H9 (cell line): ENCODE measurements around the gene NXPH1. TPM values are rescaled to one million over a fixed set of nuclear protein-coding genes. Genes with fewer than 3 reads are reported as not detected.

Experiments
- DNase-seq: peaks from one replicate; pipeline ENCODE4 v3.0.0-alpha.2; 2017
- H2AFZ ChIP-seq: one replicate; pipeline ENCODE4 v1.6.1; 2013; ENCODE audit warnings: mild to moderate bottlenecking, low read length, control low read depth, moderate library complexity
- H2AK5ac ChIP-seq: 2 replicates; pipeline ENCODE4 v1.6.1; 2013; ENCODE audit warnings: low read length, control low read depth, mixed read lengths; ENCODE audit not compliant: insufficient read length
- H2BK120ac ChIP-seq: one replicate; pipeline ENCODE4 v1.6.1; 2013; ENCODE audit warnings: low read depth, mild to moderate bottlenecking, low read length, control low read depth, inconsistent platforms; ENCODE audit not compliant: poor library complexity, severe bottlenecking
- H2BK12ac ChIP-seq: 2 replicates; pipeline ENCODE4 v1.6.1; 2013; ENCODE audit warnings: low read length, control low read depth, mixed read lengths, low read depth; ENCODE audit not compliant: insufficient read length
- H2BK15ac ChIP-seq: 2 replicates; pipeline ENCODE4 v1.6.1; 2013; ENCODE audit warnings: low read depth, low read length, control low read depth
- H2BK20ac ChIP-seq: one replicate; pipeline ENCODE4 v1.6.1; 2013; ENCODE audit warnings: low read depth, mild to moderate bottlenecking, low read length, control low read depth, inconsistent platforms; ENCODE audit not compliant: poor library complexity, severe bottlenecking
- H2BK5ac ChIP-seq: 2 replicates; pipeline ENCODE4 v1.6.1; 2013; ENCODE audit warnings: low read length, control low read depth, mixed read lengths; ENCODE audit not compliant: insufficient read length
- H3K14ac ChIP-seq: 2 replicates; pipeline ENCODE4 v1.6.1; 2013; ENCODE audit warnings: low read length, control low read depth; ENCODE audit not compliant: insufficient read depth
- H3K18ac ChIP-seq: 2 replicates; pipeline ENCODE4 v1.6.1; 2013; ENCODE audit warnings: low read depth, mild to moderate bottlenecking, mixed read lengths, low read length, control low read depth; ENCODE audit not compliant: insufficient read length
- H3K23ac ChIP-seq: 2 replicates; pipeline ENCODE4 v1.6.1; 2013; ENCODE audit warnings: low read length, control low read depth, mixed read lengths, low read depth; ENCODE audit not compliant: insufficient read length
- H3K23me2 ChIP-seq: 2 replicates; pipeline ENCODE4 v1.6.1; 2013; ENCODE audit warnings: low read depth, mild to moderate bottlenecking, mixed read lengths, low read length, control low read depth; ENCODE audit not compliant: insufficient read length, poor library complexity, severe bottlenecking
- H3K27ac ChIP-seq: 2 replicates; pipeline ENCODE4 v1.5.1; 2013; ENCODE audit warnings: low read length, control low read depth, mixed read lengths, low read depth; ENCODE audit not compliant: insufficient read length
- H3K27me3 ChIP-seq: 2 replicates; pipeline ENCODE4 v1.6.1; 2013; ENCODE audit warnings: low read length, control low read depth, inconsistent platforms; ENCODE audit not compliant: insufficient read depth
- H3K4ac ChIP-seq: 2 replicates; pipeline ENCODE4 v1.6.1; 2013; ENCODE audit warnings: low read depth, mild to moderate bottlenecking, control low read depth, inconsistent platforms, low read length, moderate library complexity
- H3K4me1 ChIP-seq: 2 replicates; pipeline ENCODE4 v1.6.1; 2013; ENCODE audit warnings: low read length, control low read depth, inconsistent platforms; ENCODE audit not compliant: insufficient read depth
- H3K4me2 ChIP-seq: 2 replicates; pipeline ENCODE4 v1.6.1; 2013; ENCODE audit warnings: low read length, control low read depth, mixed read lengths; ENCODE audit not compliant: insufficient read length, insufficient read depth
- H3K56ac ChIP-seq: 2 replicates; pipeline ENCODE4 v1.6.1; 2013; ENCODE audit warnings: low read depth, mild to moderate bottlenecking, mixed read lengths, low read length, control low read depth; ENCODE audit not compliant: insufficient read length
- H3K79me1 ChIP-seq: 2 replicates; pipeline ENCODE4 v1.6.1; 2013; ENCODE audit warnings: low read depth, mild to moderate bottlenecking, moderate library complexity, low read length, control low read depth, inconsistent platforms; ENCODE audit not compliant: insufficient read depth, poor library complexity, severe bottlenecking
- H3K79me2 ChIP-seq: 2 replicates; pipeline ENCODE4 v1.6.1; 2013; ENCODE audit warnings: low read length, control low read depth, inconsistent platforms; ENCODE audit not compliant: insufficient read depth
- H3K9ac ChIP-seq: 2 replicates; pipeline ENCODE4 v1.6.1; 2013; ENCODE audit warnings: low read length, control low read depth, mixed read lengths; ENCODE audit not compliant: insufficient read length; ENCODE audit errors: extremely low read depth
- H3K9me3 ChIP-seq: one replicate; pipeline ENCODE4 v1.6.1; 2013; ENCODE audit warnings: low read depth, low read length, inconsistent platforms; ENCODE audit not compliant: control insufficient read depth
- H3T11ph ChIP-seq: one replicate; pipeline ENCODE4 v1.6.1; 2013; ENCODE audit warnings: mild to moderate bottlenecking, low read length, control low read depth, inconsistent platforms
- H4K20me1 ChIP-seq: one replicate; pipeline ENCODE4 v1.6.1; 2013; ENCODE audit not compliant: control insufficient read depth, insufficient read length, insufficient read depth
- H4K5ac ChIP-seq: 2 replicates; pipeline ENCODE4 v1.6.1; 2013; ENCODE audit warnings: low read depth, mild to moderate bottlenecking, mixed read lengths, low read length, control low read depth; ENCODE audit not compliant: insufficient read length
- H4K8ac ChIP-seq: replicated peaks from 2 replicates; pipeline ENCODE4 v1.6.1; 2013; ENCODE audit warnings: low read length, control low read depth, mixed read lengths, low read depth; ENCODE audit not compliant: insufficient read length
- H4K91ac ChIP-seq: 2 replicates; pipeline ENCODE4 v1.6.1; 2013; ENCODE audit warnings: low read depth, mild to moderate bottlenecking, moderate library complexity, mixed read lengths, low read length, control low read depth; ENCODE audit not compliant: insufficient read length
- H3K27ac Mint-ChIP-seq, 3 experiments: 2 replicates in 2 of 3; 3 replicates in 1 of 3; pipeline ENCODE4 v1.8.0; 2020 to 2021; ENCODE audit warnings: mixed read lengths in 3 of 3, mild to moderate bottlenecking in 1 of 3, moderate library complexity in 1 of 3
- H3K27me3 Mint-ChIP-seq: 2 replicates; pipeline ENCODE4 v1.8.0; 2021; ENCODE audit warnings: low read depth, mild to moderate bottlenecking, moderate library complexity, mixed read lengths
- H3K36me3 Mint-ChIP-seq, 3 experiments: 2 replicates in 2 of 3; 3 replicates in 1 of 3; pipeline ENCODE4 v1.8.0; 2020 to 2021; ENCODE audit warnings: low read depth in 3 of 3, mixed read lengths in 3 of 3; ENCODE audit not compliant: insufficient read depth in 1 of 3
- H3K4me1 Mint-ChIP-seq, 2 experiments: 2 replicates each; pipeline ENCODE4 v1.8.0; 2020; ENCODE audit warnings: mixed read lengths in 2 of 2
- H3K4me3 Mint-ChIP-seq, 2 experiments: 2 replicates in 1 of 2; 3 replicates in 1 of 2; pipeline ENCODE4 v1.8.0; 2020 to 2021; ENCODE audit warnings: mild to moderate bottlenecking in 2 of 2, mixed read lengths in 2 of 2, moderate library complexity in 1 of 2
- H3K9me3 Mint-ChIP-seq, 2 experiments: 2 replicates in 1 of 2; 3 replicates in 1 of 2; pipeline ENCODE4 v1.8.0; 2020; ENCODE audit warnings: mild to moderate bottlenecking in 2 of 2, mixed read lengths in 2 of 2, moderate library complexity in 1 of 2
- CTCF ChIP-seq: fragments of 200-600 bp; sonication (generic); conservative IDR thresholded peaks from 3 replicates; pipeline ENCODE4 v1.8.0; 2021; ENCODE audit warnings: antibody characterized with exemption, mild to moderate bottlenecking
- WGBS: extraction: QIAGEN DNeasy Blood & Tissue Kit; methylation state at CpG from one replicate; pipeline ENCODE4 v1.1.7; 2013; ENCODE audit warnings: missing lambda C conversion rate, low lambda C conversion rate, mixed read lengths; ENCODE audit not compliant: insufficient read length; ENCODE audit errors: extremely low coverage; 5-methylcytosine and 5-hydroxymethylcytosine counted together
- total RNA-seq: library from RNA; stranded (reverse); gene quantifications from 2 replicates; pipeline ENCODE4 v1.2.1, GENCODE V29; 2021

Gene NXPH1
- total RNA-seq, 1 experiment from 2014 or later: 0.15 TPM

- no peak overlapping the region for H2BK120ac ChIP-seq
- no peak overlapping the region for H2BK20ac ChIP-seq
- DNase-seq: no peak
- H3K27ac Mint-ChIP-seq: no peak overlapping the region
- H3K9me3 ChIP-seq: no peaks in the 10 kb centered on the region
- TF ChIP-seq CTCF: no peak
- H3K79me2 ChIP-seq: no peaks in the 10 kb centered on the region
- no peak overlapping the region for H2AFZ ChIP-seq
- no peak overlapping the region for H3K4me2 ChIP-seq
- no peak overlapping the region for H3K9ac ChIP-seq
- no peak overlapping the region for H3K4ac ChIP-seq
- WGBS: no CpG with 5 or more reads among the region's 1 CpG
- H4K91ac ChIP-seq: no peak overlapping the region
- H3K36me3 Mint-ChIP-seq: no peaks in the 10 kb centered on the region
- H2AK5ac ChIP-seq: no peak overlapping the region
- H3K4me1 ChIP-seq: no peaks in the 10 kb centered on the region
- no peak overlapping the region for H3K4me3 Mint-ChIP-seq
- no peaks in the 10 kb centered on the region for H3K23me2 ChIP-seq
- no peaks in the 10 kb centered on the region for H3K79me1 ChIP-seq
- no peaks in the 10 kb centered on the region for H3K27me3 ChIP-seq
- no peak overlapping the region for H2BK15ac ChIP-seq
- no peaks in the 10 kb centered on the region for H3K9me3 Mint-ChIP-seq
- no peak overlapping the region for H3K56ac ChIP-seq
- no peak overlapping the region for H3K27ac ChIP-seq
- no peak overlapping the region for H2BK12ac ChIP-seq
- no peak overlapping the region for H3K23ac ChIP-seq
- H4K5ac ChIP-seq: no peak overlapping the region
- no peak overlapping the region for H3K18ac ChIP-seq
- H4K20me1 ChIP-seq: no peaks in the 10 kb centered on the region
- H4K8ac ChIP-seq: no peak overlapping the region
- no peak overlapping the region for H3K14ac ChIP-seq
- H3K27me3 Mint-ChIP-seq: no peaks in the 10 kb centered on the region; the same call in 1 of the 2 replicates
- no peaks in the 10 kb centered on the region for H3K4me1 Mint-ChIP-seq
- H2BK5ac ChIP-seq: no peak overlapping the region
- no peak overlapping the region for H3T11ph ChIP-seq
These were observed 328.3 kb downstream of the NXPH1 start for GRCh38 chr7:8761731-8762130.
